ENCODE measurements around the gene SEMA5A. TPM values are rescaled to one million over a fixed set of nuclear protein-coding genes. Genes with fewer than 3 reads are reported as not detected.
A peak's percentile ranks its signal among the peaks of the same experiment; 100 is the strongest.

SEMA5A gene
- total and polyA plus RNA-seq, 2 of the 8 experiments (the other 6 are each of a cell fraction or from before 2014, with no cell fraction given): 5.3 to 8.9 TPM

DNA sequence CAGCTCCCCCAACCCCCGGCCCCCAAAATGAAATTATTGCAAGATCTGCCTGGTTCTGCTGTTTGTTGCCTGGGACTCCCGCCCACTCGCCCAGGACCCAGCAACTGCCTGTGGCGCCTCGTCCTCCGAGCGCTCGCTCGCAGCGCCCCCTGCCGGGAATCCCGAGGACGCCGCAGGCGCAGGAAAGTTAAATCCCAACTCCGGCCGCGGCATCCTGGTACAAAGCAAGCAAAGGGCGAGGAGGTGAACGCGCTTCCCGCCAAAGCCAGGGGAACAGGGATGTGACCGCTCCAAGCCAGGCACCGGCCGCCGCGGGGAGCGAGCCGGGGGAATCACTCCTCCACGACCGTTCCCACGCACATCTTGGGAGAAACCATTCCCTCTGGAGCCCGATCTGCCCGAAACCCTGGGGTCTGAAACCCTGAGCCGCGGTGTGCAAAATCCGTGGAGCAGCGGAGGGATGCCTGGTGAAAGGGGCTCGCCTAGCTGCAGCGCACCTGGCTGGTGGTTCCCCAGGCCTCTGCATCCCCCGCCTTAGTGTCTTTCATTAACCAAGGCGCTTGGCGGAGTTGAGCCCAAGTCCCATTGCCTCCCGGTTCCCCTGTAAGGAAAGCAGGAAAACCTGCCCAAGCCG is 1.3 kb downstream of the SEMA5A start:
- ChIA-PET CTCF (ENCODE audit: partially characterized antibody) (interaction anchor here (0.5 to 2.2 kb wide), 30 partner anchors 8 to 625 kb away, joined by 3 to 17 read pairs (median 4); no protein-coding TSS in a partner anchor), POLR2A (ENCODE audit: partially characterized antibody) (interaction anchor here (0.9 to 1.5 kb wide), 2 partner anchors 11 to 69 kb away, joined by 3 to 4 read pairs; no protein-coding TSS in a partner anchor)
- Histone ChIP-seq H3K4me3 (ENCODE audit: extremely low read depth in 1 of 4, insufficient read depth in 2 of 4, low read depth in 3 of 4, low read length in 4 of 4) (peak overlapping the region; percentile 59 to 88 (median 83)), H4K5ac (ENCODE audit: insufficient read length, low read depth, low read length) (peak overlapping the region; percentile 53), H2BK15ac (ENCODE audit: low read length) (no peak overlapping the region), H3K23ac (ENCODE audit: insufficient read length) (no peak overlapping the region), H4K8ac (ENCODE audit: extremely low read depth, insufficient read depth, low read length) (peak overlapping the region; percentile 92), H3K4me2 (ENCODE audit: insufficient read depth in 1 of 2, low read depth in 2 of 2, low read length in 2 of 2) (peak overlapping the region; percentile 65 to 100), H2BK20ac (ENCODE audit: low read length) (no peak overlapping the region), H3K27me3 (replicated peaks in 1 of 4; ENCODE audit: control insufficient read depth in 3 of 4, extremely low read depth in 1 of 4, insufficient read depth in 3 of 4, low read length in 3 of 4) (peaks cover 0 to 3% (median 0%) of the 10 kb centered on the region in 4 experiments; a peak in 2 of 7 replicates), H3K79me1 (ENCODE audit: low read depth, low read length) (no peaks in the 10 kb centered on the region), H2AK5ac (ENCODE audit: low read depth, low read length) (no peak overlapping the region), H3K27ac (ENCODE audit: low read depth, low read length) (no peak overlapping the region), H4K20me1 (replicated peaks in 1 of 2; ENCODE audit: control insufficient read depth in 1 of 2, insufficient read depth in 2 of 2, low read length in 2 of 2) (no peaks in the 10 kb centered on the region), H2BK5ac (ENCODE audit: low read depth, low read length) (no peak overlapping the region), H2AFZ (ENCODE audit: low read length) (peak overlapping the region; percentile 97), H4K91ac (replicated peaks; ENCODE audit: insufficient read length, low read length) (peak overlapping the region; percentile 47), H3K4me1 (replicated peaks in 1 of 4; ENCODE audit: control insufficient read depth in 3 of 4, insufficient read depth in 4 of 4, low read length in 3 of 4) (peaks cover 3 to 8% (median 4%) of the 10 kb centered on the region in 4 experiments; a peak in 6 of 7 replicates), H2BK120ac (replicated peaks; ENCODE audit: low read depth, low read length) (no peak overlapping the region), H3K4ac (replicated peaks; ENCODE audit: insufficient read length, low read depth, low read length) (no peak overlapping the region), H3K56ac (replicated peaks; ENCODE audit: insufficient read length, low read depth, low read length) (peak overlapping the region; percentile 70), H3K14ac (ENCODE audit: insufficient read length) (no peak overlapping the region), H3K9me3 (ENCODE audit: insufficient read depth in 2 of 2, low read depth in 1 of 2, low read length in 1 of 2) (no peaks in the 10 kb centered on the region), H3K9ac (replicated peaks in 1 of 4; ENCODE audit: extremely low read depth in 1 of 4, low read depth in 3 of 4, low read length in 3 of 4) (peak overlapping the region; percentile 8 to 91 (median 78)), H3K18ac (ENCODE audit: extremely low read depth, low read length) (peak overlapping the region; percentile 71), H3K79me2 (ENCODE audit: control insufficient read depth in 1 of 2, insufficient read depth in 2 of 2, low read length in 2 of 2) (no peaks in the 10 kb centered on the region), H2BK12ac (ENCODE audit: low read depth, low read length) (no peak overlapping the region), H3K36me3 (ENCODE audit: control insufficient read depth in 2 of 4, insufficient read depth in 4 of 4, low read length in 3 of 4) (peaks cover 3 to 5% (median 5%) of the 10 kb centered on the region in 4 experiments), H3K23me2 (ENCODE audit: low read depth, low read length) (peaks cover 12% of the 10 kb centered on the region)
- 2% methylated on average over 43 of the region's 45 CpGs; no CpG with 5 or more reads in 1 of the 2 experiments for WGBS, 2 experiments (ENCODE audit: extremely low coverage in 1 of 2, insufficient coverage in 1 of 2, insufficient read length in 1 of 2, insufficient replicate concordance in 2 of 2, low coverage in 1 of 2, low lambda C conversion rate in 2 of 2, missing lambda C conversion rate in 1 of 2)
- peak in 1 of 2 experiments; percentile 95 for DNase-seq (ENCODE audit: low read depth in 1 of 2, low spot score in 2 of 2)
- FAIRE-seq: peak; percentile 45
- no peak for TF ChIP-seq CHD1 (IDR thresholded peaks at IDR 0.05; ENCODE audit: low read depth, low read length)
- no peak for TF ChIP-seq SP1 (IDR thresholded peaks at IDR 0.05; ENCODE audit: low read depth, low read length)
- peak; percentile 44; the same call in 1 of the 2 replicates for TF ChIP-seq TEAD4 (IDR thresholded peaks at IDR 0.05; ENCODE audit: low read depth, low read length)
- no peak for TF ChIP-seq BACH1 (IDR thresholded peaks at IDR 0.05; ENCODE audit: low read length)
- peak; percentile 94 for TF ChIP-seq E2F6 (IDR thresholded peaks at IDR 0.05)
- no peak for TF ChIP-seq HDAC2 (IDR thresholded peaks at IDR 0.05; ENCODE audit: borderline replicate concordance in 1 of 2, low read depth in 2 of 2, low read length in 2 of 2)
- no peak; the same call in 1 of the 2 replicates for TF ChIP-seq KDM1A (IDR thresholded peaks at IDR 0.05; ENCODE audit: borderline replicate concordance, low read length)
- peak in 1 of 2 experiments; percentile 87; a peak in 2 of 3 replicates for TF ChIP-seq POLR2A (IDR thresholded peaks at IDR 0.05; ENCODE audit: control extremely low read depth in 1 of 2, low read depth in 2 of 2, low read length in 2 of 2)
- TF ChIP-seq JUND (IDR thresholded peaks at IDR 0.05; ENCODE audit: low read length): 0 out of 2 replicates have a peak, but pooled peaks have one; percentile 5
- TF ChIP-seq, protein P1, sequence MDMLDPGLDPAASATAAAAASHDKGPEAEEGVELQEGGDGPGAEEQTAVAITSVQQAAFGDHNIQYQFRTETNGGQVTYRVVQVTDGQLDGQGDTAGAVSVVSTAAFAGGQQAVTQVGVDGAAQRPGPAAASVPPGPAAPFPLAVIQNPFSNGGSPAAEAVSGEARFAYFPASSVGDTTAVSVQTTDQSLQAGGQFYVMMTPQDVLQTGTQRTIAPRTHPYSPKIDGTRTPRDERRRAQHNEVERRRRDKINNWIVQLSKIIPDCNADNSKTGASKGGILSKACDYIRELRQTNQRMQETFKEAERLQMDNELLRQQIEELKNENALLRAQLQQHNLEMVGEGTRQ (IDR thresholded peaks at IDR 0.05; ENCODE audit: low read length): no peak

Measured in H1 (cell line).